Retinal pigment epithelial cell (primary cell): ENCODE results near the gene TTLL1.

Source experiments
- DNase-seq: peaks from one replicate; pipeline ENCODE4 v3.0.0-alpha.2; 2010; ENCODE audit warnings: low read depth
- H3K4me3 ChIP-seq: 2 replicates; pipeline ENCODE4 v1.5.1; 2011; ENCODE audit warnings: mild to moderate bottlenecking, low read length, control low read depth, moderate library complexity
- CTCF ChIP-seq: conservative IDR thresholded peaks from 2 replicates; pipeline ENCODE4 v1.5.1; 2011; ENCODE audit warnings: low read depth, low read length, control low read depth, inconsistent platforms

The TTLL1 gene

DNA sequence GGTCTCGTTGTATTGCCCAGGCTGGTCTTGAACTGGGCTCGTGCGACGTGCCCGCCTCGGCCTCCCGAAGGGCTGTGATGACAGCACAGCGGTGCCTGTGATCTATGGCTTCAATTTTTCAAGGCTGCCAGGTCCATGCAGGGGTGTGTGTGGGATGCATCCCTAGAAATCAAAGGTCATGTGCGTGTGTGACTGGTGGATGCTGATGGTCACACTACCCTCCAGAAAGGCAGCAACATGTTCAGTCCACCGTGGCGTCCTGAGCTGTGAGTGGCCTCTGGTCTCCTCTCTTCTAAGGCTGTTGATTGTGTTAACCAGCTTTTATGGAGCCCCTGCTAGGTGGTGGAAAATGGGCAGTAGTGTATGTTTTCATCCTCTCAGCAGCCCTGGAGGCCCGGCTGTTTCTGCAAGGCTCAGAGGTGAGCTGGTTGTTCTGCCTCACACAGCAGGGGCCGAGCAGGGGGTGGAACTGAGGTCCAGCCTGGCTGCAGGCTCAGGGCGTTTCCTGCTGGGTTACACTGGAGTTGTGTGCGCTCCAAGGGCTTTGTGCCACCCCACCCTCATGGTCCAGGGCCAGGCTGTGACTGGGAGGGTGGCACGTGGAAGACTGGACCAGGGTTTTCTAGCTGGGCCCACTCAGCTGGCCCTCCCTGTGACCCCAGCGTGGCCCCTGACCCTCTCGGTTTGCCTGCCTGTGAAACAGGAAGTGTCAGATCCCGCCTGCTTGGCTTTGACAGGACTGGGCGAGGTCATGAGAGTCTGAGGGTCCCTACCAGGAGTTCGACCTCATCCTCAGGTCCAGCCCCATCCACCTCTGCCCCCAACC, 29.0 kb upstream of the TTLL1 start:
- H3K4me3 ChIP-seq: no peak overlapping the region
- no peak for TF ChIP-seq CTCF
- DNase-seq: no peak

GRCh38 chr22:43116932-43117331, 27.7 kb upstream of the TTLL1 start:
- TF ChIP-seq CTCF: no peak
- no peak for DNase-seq
- H3K4me3 ChIP-seq: no peak overlapping the region

DNA sequence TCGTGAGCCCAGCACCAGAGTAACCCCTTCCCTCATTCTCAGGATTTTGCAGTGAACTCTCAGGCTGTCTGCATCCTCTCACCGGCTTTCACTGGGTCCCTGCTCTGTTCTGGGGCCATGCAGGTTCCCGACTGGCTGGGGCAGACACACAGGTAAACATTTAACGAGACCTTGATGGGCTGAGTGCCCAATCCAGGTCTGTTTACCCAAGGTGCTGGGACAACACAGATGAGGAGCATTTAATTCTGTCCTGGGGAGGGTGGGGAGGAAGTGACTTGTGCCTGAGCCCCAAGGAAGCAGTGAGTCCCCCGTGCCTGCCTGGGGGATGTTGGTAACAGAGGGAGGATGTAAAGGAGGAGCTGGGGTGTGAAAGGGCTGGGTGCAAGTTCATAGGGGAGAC, 25.8 kb upstream of the TTLL1 start:
- DNase-seq: no peak
- no peak for TF ChIP-seq CTCF
- no peak overlapping the region for H3K4me3 ChIP-seq

DNA sequence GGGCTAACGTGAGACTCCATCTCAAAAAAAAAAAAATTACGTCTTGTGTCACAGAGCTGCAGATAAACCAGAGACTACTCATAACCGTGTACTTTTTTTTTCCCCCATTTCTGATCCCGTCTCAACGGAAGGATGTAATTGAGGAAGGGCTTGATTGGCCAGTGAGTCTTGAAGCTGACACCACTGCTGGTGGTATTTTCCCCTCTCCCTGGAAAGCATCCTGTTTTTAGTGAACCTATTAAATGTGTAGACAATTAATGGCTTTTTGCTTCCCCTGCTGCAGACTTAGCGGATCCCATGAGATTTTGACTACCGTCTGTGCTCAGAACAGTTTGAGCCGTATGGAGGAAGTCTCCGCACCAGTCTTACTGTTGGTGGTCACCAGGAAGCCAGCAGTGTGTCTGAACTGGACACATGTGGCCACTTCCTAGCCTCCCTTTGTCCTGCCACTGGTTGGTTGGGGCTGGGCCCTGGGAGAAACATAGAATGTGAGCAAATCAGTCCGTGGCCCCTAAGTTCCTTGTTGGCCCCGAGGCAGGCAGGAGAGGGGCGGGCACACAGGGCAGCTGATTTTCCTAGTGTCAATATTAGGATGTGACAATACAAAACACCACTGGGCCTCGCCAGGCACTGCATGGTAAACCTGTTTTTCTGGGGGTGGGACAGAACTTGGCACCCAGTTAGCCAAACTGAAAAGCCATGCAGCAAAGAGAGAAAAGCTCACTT, 24.5 kb upstream of the TTLL1 start:
- H3K4me3 ChIP-seq: no peak overlapping the region
- DNase-seq: no peak
- TF ChIP-seq CTCF: no peak

DNA sequence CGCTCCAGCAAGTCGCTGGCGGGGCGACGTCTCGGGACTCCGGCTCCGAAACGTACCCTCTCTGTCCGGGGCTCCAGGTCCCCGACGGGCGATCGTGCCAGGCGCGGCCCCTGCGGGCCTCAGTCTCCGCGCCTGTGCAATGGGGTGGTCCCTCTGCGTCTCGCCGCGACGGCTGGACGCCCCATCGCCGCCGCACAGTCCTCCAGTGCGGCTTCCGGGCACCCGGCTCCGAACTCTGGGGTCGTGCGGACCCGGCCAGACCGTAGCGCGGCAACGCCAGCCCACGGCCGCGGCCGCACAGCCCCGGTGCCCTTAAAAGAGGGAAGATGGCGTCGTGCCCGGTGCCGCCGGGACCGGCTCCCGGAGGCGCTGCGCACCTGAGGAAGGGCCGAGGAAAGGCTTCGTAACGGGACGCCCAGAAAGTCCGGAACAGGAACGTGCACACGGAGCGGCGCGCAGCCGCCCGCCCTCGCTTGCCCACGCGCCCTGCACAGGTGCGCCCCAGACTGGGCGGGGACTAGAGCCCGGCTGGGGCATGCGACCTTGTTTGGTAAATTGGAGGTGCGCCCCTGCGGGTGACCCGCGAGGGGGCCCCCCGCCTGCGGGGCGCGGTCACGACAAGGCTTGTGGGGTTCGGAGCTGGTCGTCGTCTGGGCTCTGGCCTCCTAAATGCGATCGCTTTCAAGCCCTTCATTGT, 21.9 kb upstream of the TTLL1 start:
- DNase-seq: no peak
- no peak for TF ChIP-seq CTCF

GRCh38 chr22:43110444-43110926, 21.3 kb upstream of the TTLL1 start, which contains the start of gene BIK:
Gene BIK, plus strand, starts transcription at chr22:43110750. Its CDS starts 13,273 bp downstream, at chr22:43124023.
- DNase-seq: no peak
- H3K4me3 ChIP-seq: peak within 1 kb of the TSS; percentile 47
- peak; percentile 41 for TF ChIP-seq CTCF

More for the DNA sequence above, 21.9 kb upstream of the TTLL1 start:
- H3K4me3 ChIP-seq: peak overlapping the region; percentile 47
